BE2C (cell line): ENCODE results near the gene AMACR.
"Not testable (repeated sequence)": the region's sequence is repeated elsewhere in the genome, so short reads cannot be mapped to it uniquely, and the experiment has no call there.

Experiments used
- DNase-seq: peaks from one replicate; pipeline ENCODE4 v3.0.0-alpha.2; 2020
- H3K27me3 ChIP-seq: fragments of 250-450 bp; sonication (Bioruptor Pico); 2 replicates; pipeline ENCODE4 v1.5.1; 2020; ENCODE audit warnings: mild to moderate bottlenecking
- H3K36me3 ChIP-seq: fragments of 250-450 bp; sonication (Bioruptor Pico); 2 replicates; pipeline ENCODE4 v1.5.1; 2020; ENCODE audit warnings: mild to moderate bottlenecking
- H3K4me1 ChIP-seq: fragments of 250-450 bp; sonication (Bioruptor Pico); 2 replicates; pipeline ENCODE4 v1.5.1; 2020
- H3K4me3 ChIP-seq: 2 replicates; pipeline ENCODE4 v1.5.1; 2011; ENCODE audit warnings: low read depth, low read length
- H3K9me3 ChIP-seq: fragments of 250-450 bp; sonication (Bioruptor Pico); 2 replicates; pipeline ENCODE4 v1.5.1; 2020
- TF ChIP-seq, protein P1 (sequence below): IDR thresholded peaks from 2 replicates; pipeline ENCODE4 v1.5.1; 2012; ENCODE audit warnings: mild to moderate bottlenecking, low read depth, low read length

Gene AMACR

DNA sequence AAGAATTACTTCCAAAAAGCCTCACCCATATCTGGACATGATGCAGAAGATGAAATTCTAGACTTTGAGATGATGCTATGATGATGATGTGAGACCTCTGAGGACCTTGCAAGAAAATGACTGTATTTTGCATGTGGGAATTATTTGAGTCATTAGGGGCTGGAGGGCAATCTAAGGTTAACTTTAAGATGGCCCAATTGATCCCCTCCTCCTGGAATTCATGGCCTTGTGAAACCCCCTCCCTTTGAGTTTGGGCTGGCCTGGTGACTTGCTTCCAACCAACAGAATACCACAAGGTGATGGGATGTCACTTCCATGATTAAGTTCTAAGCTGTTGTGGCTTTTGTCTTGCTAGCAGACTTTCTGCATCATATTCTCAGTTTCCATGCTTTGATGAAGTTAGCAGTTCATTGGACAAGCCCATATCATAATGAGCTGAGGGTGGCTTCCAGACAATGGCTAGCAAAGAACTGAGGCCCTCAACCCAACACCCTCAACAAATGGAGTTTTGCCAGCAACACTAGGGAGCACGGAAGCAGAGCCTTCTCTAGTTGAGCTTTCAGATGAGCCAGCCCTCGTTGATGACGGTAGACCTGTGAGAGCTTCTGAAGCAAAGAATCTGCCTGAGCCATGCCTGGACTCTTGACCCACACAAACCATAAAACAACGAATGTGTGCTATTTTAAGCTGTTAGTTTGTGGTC, 7.4 kb upstream of the AMACR start:
- Histone ChIP-seq H3K4me1 (no peaks in the 10 kb centered on the region), H3K4me3 (no peak overlapping the region), H3K36me3 (no peaks in the 10 kb centered on the region), H3K9me3 (no peaks in the 10 kb centered on the region), H3K27me3 (no peaks in the 10 kb centered on the region; the same call in 1 of the 2 replicates)
- TF ChIP-seq, protein P1, sequence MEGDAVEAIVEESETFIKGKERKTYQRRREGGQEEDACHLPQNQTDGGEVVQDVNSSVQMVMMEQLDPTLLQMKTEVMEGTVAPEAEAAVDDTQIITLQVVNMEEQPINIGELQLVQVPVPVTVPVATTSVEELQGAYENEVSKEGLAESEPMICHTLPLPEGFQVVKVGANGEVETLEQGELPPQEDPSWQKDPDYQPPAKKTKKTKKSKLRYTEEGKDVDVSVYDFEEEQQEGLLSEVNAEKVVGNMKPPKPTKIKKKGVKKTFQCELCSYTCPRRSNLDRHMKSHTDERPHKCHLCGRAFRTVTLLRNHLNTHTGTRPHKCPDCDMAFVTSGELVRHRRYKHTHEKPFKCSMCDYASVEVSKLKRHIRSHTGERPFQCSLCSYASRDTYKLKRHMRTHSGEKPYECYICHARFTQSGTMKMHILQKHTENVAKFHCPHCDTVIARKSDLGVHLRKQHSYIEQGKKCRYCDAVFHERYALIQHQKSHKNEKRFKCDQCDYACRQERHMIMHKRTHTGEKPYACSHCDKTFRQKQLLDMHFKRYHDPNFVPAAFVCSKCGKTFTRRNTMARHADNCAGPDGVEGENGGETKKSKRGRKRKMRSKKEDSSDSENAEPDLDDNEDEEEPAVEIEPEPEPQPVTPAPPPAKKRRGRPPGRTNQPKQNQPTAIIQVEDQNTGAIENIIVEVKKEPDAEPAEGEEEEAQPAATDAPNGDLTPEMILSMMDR = no peak
- no peak for DNase-seq

- no peaks in the 10 kb centered on the region for H3K36me3 ChIP-seq
- no peak for DNase-seq
- H3K4me1 ChIP-seq = no peaks in the 10 kb centered on the region
- TF ChIP-seq, protein P1 = no peak
- no peaks in the 10 kb centered on the region for H3K9me3 ChIP-seq
- no peaks in the 10 kb centered on the region; the same call in 1 of the 2 replicates for H3K27me3 ChIP-seq
- no peak overlapping the region for H3K4me3 ChIP-seq
Measured at GRCh38 chr5:34014626-34015025, 6.8 kb upstream of the AMACR start.

DNA sequence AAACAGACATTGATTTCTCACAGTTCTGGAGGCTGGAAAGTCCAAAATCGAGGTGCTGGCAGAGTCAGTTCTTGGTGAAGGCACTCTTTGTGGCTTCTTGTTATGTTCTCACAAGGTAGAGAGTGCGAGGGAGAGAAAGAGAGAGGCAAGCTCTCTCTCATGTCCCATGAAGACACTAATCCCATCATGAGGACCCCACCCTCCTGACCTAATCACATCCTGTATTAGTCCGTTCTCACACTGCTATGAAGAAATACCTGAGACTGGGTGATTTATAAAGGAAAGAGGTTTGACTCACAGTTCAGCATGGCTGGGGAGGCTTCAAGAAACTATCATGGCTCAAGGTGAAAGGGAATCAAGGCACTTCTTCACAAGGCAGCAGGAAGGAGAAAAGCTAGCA, 5.7 kb upstream of the AMACR start:
- Histone ChIP-seq H3K9me3 (no peaks in the 10 kb centered on the region), H3K36me3 (no peaks in the 10 kb centered on the region), H3K4me1 (no peaks in the 10 kb centered on the region), H3K4me3 (no peak overlapping the region), H3K27me3 (no peaks in the 10 kb centered on the region; the same call in 1 of the 2 replicates)
- no peak for DNase-seq
- TF ChIP-seq, protein P1 = no peak

DNA sequence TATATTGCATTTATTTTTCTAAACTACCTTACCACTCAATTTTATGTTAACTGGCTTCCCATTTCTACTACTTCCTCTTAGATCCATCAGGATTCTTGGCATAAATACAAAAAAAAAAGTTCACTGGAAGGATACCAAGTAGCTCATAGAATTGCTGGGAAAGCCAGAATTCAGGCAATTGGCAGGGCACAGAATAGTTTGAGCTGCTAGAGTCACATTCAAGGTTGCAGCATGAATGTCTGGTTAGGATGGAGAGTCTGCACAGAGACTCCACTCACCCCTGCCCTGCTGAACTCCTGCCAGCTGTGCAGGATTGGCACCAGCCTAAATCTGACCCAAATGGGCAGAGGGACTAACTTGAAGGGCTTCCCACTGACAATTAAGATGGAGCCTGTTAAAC, 4.9 kb upstream of the AMACR start:
- H3K4me1 ChIP-seq = no peaks in the 10 kb centered on the region
- no peak overlapping the region for H3K4me3 ChIP-seq
- no peak for DNase-seq
- TF ChIP-seq, protein P1 = no peak
- H3K27me3 ChIP-seq = no peaks in the 10 kb centered on the region; the same call in 1 of the 2 replicates
- H3K36me3 ChIP-seq = no peaks in the 10 kb centered on the region
- H3K9me3 ChIP-seq = no peaks in the 10 kb centered on the region

GRCh38 chr5:34011536-34011935, 3.7 kb upstream of the AMACR start:
- Histone ChIP-seq H3K27me3 (no peaks in the 10 kb centered on the region; the same call in 1 of the 2 replicates), H3K4me1 (no peaks in the 10 kb centered on the region), H3K36me3 (no peaks in the 10 kb centered on the region), H3K9me3 (no peaks in the 10 kb centered on the region), H3K4me3 (no peak overlapping the region)
- DNase-seq = no peak
- TF ChIP-seq, protein P1 = no peak

DNA sequence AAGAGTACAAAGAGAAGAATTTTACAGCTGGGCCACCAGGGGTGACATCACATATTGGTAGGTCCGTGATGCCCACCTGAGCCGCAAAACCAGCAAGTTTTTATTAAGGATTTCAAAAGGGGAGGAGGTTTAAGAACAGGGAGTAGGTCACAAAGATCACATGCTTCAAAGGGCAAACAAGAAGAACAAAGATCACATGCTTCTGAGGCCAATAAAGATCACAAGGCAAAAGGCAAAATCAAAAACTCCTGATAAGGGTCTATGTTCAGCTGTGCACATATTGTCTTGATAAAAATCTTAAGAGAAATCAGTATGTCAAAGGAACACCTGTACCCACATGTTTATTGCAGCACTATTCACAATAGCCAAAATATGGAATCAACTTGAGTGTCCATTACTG, 2.3 kb upstream of the AMACR start:
- DNase-seq, H3K4me1 ChIP-seq, H3K4me3 ChIP-seq, H3K9me3 ChIP-seq, H3K27me3 ChIP-seq, H3K36me3 ChIP-seq: not testable (repeated sequence)
